OCI-LY3 (cell line): ENCODE results near the gene HACD1.

ENCODE experiments used
- H2AFZ ChIP-seq: fragments of 200-600, 300-600 bp; shearing (Covaris generic); 2 replicates; pipeline ENCODE4 v1.6.0; 2014; ENCODE audit warnings: antibody characterized with exemption, low read depth, low read length
- H3K27ac ChIP-seq: fragments of 200-600, 300-600 bp; sonication (generic); 2 replicates; pipeline ENCODE4 v1.5.1; 2014; ENCODE audit warnings: mild to moderate bottlenecking, low read length, moderate library complexity, mixed read lengths
- H3K27me3 ChIP-seq: fragments of 200-600, 300-600 bp; sonication (generic); 2 replicates; pipeline ENCODE4 v1.6.1; 2014; ENCODE audit warnings: low read depth, low read length, mixed read lengths
- H3K36me3 ChIP-seq: fragments of 200-600, 300-600 bp; sonication (generic); replicated peaks from 2 replicates; pipeline ENCODE3; 2014; ENCODE audit warnings: low read depth, low read length, mixed read lengths
- H3K4me1 ChIP-seq: fragments of 300-600, 200-600 bp; sonication (generic); 2 replicates; pipeline ENCODE4 v1.6.1; 2014; ENCODE audit warnings: low read length, mixed read lengths
- H3K4me2 ChIP-seq: fragments of 200-600, 300-600 bp; sonication (generic); 2 replicates; pipeline ENCODE4 v1.6.1; 2014; ENCODE audit warnings: low read length, mixed read lengths
- H3K4me3 ChIP-seq: fragments of 300-600, 200-600 bp; sonication (generic); 2 replicates; pipeline ENCODE4 v1.5.1; 2014; ENCODE audit warnings: antibody characterized with exemption, mild to moderate bottlenecking, low read length, moderate library complexity
- H3K79me2 ChIP-seq: fragments of 300-600, 200-600 bp; shearing (Covaris generic); 2 replicates; pipeline ENCODE4 v1.6.1; 2014; ENCODE audit warnings: mild to moderate bottlenecking, low read length, mixed read lengths
- H3K9ac ChIP-seq: fragments of 300-600, 200-600 bp; shearing (Covaris generic); 2 replicates; pipeline ENCODE4 v1.6.0; 2014; ENCODE audit warnings: mild to moderate bottlenecking, low read length, moderate library complexity
- H3K9me3 ChIP-seq: fragments of 200-600, 300-600 bp; shearing (Covaris generic); 2 replicates; pipeline ENCODE4 v1.6.1; 2014; ENCODE audit warnings: low read length, mixed read lengths; ENCODE audit not compliant: insufficient read depth
- H4K20me1 ChIP-seq: fragments of 200-600, 300-600 bp; sonication (generic); 2 replicates; pipeline ENCODE4 v1.6.1; 2016; ENCODE audit warnings: low read length, mixed read lengths; ENCODE audit not compliant: insufficient read depth
- CTCF ChIP-seq: fragments of 200-600, 300-600 bp; sonication (generic); IDR thresholded peaks from 2 replicates; pipeline ENCODE4 v1.5.1; 2014; ENCODE audit warnings: antibody characterized with exemption, low read length, low read depth
- EZH2phosphoT487 ChIP-seq: fragments of 200-600 bp; shearing (Covaris generic); IDR thresholded peaks from 2 replicates; pipeline ENCODE4 v1.6.1; 2018; ENCODE audit warnings: antibody characterized with exemption, mixed run types, low read depth

Gene HACD1

GRCh38 chr10:17651896-17652295, 34.7 kb upstream of the HACD1 start:
- TF ChIP-seq EZH2phosphoT487 (no peak), CTCF (no peak)
- Histone ChIP-seq H3K9ac (no peak overlapping the region), H3K9me3 (peaks cover 8% of the 10 kb centered on the region; the same call in 1 of the 2 replicates), H2AFZ (no peak overlapping the region), H3K4me1 (peaks cover 22% of the 10 kb centered on the region), H3K79me2 (peaks cover 78% of the 10 kb centered on the region), H3K36me3 (peaks cover 18% of the 10 kb centered on the region), H3K27ac (no peak overlapping the region), H3K27me3 (no peaks in the 10 kb centered on the region), H4K20me1 (peaks cover 12% of the 10 kb centered on the region), H3K4me3 (no peak overlapping the region), H3K4me2 (no peak overlapping the region)

- H3K27me3 ChIP-seq, result no peaks in the 10 kb centered on the region
- no peak overlapping the region for H2AFZ ChIP-seq
- H4K20me1 ChIP-seq, result peaks cover 12% of the 10 kb centered on the region
- H3K9ac ChIP-seq, result no peak overlapping the region
- H3K9me3 ChIP-seq, result peaks cover 8% of the 10 kb centered on the region; the same call in 1 of the 2 replicates
- no peak overlapping the region for H3K4me3 ChIP-seq
- H3K4me1 ChIP-seq, result peaks cover 17% of the 10 kb centered on the region
- no peak overlapping the region for H3K27ac ChIP-seq
- no peak for TF ChIP-seq EZH2phosphoT487
- TF ChIP-seq CTCF, result no peak
- no peak overlapping the region for H3K4me2 ChIP-seq
- H3K79me2 ChIP-seq, result peaks cover 79% of the 10 kb centered on the region
- peaks cover 14% of the 10 kb centered on the region for H3K36me3 ChIP-seq
Measured at GRCh38 chr10:17650416-17650815, 33.2 kb upstream of the HACD1 start.

GRCh38 chr10:17649836-17650235, 32.7 kb upstream of the HACD1 start:
- Histone ChIP-seq H3K4me3 (no peak overlapping the region), H3K9ac (no peak overlapping the region), H3K27ac (no peak overlapping the region), H3K4me1 (peaks cover 16% of the 10 kb centered on the region), H3K36me3 (peaks cover 14% of the 10 kb centered on the region), H3K27me3 (no peaks in the 10 kb centered on the region), H4K20me1 (peaks cover 7% of the 10 kb centered on the region; the same call in 1 of the 2 replicates), H3K79me2 (peaks cover 79% of the 10 kb centered on the region), H3K4me2 (no peak overlapping the region), H3K9me3 (peaks cover 8% of the 10 kb centered on the region; the same call in 1 of the 2 replicates), H2AFZ (no peak overlapping the region)
- no peak for TF ChIP-seq CTCF
- TF ChIP-seq EZH2phosphoT487, result no peak

- Histone ChIP-seq H3K9ac (no peak overlapping the region), H2AFZ (no peak overlapping the region), H3K79me2 (peaks cover 81% of the 10 kb centered on the region), H4K20me1 (0 out of 2 replicates have a peak, but pooled peaks cover 3% of the 10 kb centered on the region), H3K4me1 (peaks cover 12% of the 10 kb centered on the region), H3K36me3 (peaks cover 14% of the 10 kb centered on the region), H3K9me3 (peaks cover 8% of the 10 kb centered on the region; the same call in 1 of the 2 replicates), H3K4me3 (no peak overlapping the region), H3K27me3 (no peaks in the 10 kb centered on the region), H3K4me2 (no peak overlapping the region), H3K27ac (no peak overlapping the region)
- TF ChIP-seq EZH2phosphoT487 (no peak), CTCF (no peak)
Measured at GRCh38 chr10:17649052-17649451, 31.9 kb upstream of the HACD1 start.
